NB4 (cell line): ENCODE results near the gene NISCH.

Source experiments
- CTCF ChIP-seq: IDR thresholded peaks from one replicate; pipeline ENCODE4 v1.5.1; 2012; ENCODE audit warnings: low read depth, low read length
- POLR2A ChIP-seq: IDR thresholded peaks from 2 replicates; pipeline ENCODE4 v1.6.1; 2011; ENCODE audit warnings: mild to moderate bottlenecking; ENCODE audit not compliant: insufficient read length; ENCODE audit errors: extremely low read depth

DNA sequence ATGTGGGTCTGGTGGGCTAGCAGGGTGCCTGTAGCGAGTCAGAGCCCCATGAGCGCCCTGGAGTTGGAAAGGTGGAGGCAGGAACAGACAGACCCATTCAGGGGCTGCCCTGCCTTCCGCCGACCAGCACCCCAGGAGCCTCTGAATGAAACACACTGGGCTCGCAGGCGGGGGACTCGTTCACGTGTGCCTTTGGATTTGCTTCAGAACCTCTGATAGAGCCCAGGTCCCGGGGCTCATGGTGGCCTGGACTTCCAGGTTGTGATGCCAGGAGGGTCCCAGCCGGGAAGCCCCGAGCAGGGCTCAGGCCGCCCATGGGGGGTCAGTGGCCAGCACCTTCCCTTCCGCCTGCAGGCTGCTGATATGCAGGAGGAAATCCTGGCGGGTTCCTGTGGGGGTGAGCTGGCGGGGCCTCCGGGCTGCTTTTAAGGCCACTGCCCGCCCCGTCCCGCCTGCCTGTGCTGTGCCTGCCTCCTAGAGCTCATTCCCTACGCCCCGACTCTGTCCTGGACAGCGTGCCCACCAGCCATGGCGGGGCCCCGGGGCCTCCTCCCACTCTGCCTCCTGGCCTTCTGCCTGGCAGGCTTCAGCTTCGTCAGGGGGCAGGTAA is 39.6 kb downstream of the NISCH start, which contains the start of gene STAB1:
- TF ChIP-seq CTCF (no peak), POLR2A (no peak)
